HG03066 (cell line): ENCODE measurements around the gene YLPM1.
A peak's percentile ranks its signal among the peaks of the same experiment; 100 is the strongest.
"Not testable (repeated sequence)": the region's sequence is repeated elsewhere in the genome, so short reads cannot be mapped to it uniquely, and the experiment has no call there.

ENCODE experiments used
- ATAC-seq: cut with Tn5 transposase; IDR thresholded peaks from one replicate; pipeline ENCODE4 v1.9.1; 2021; ENCODE audit warnings: low read depth; ENCODE audit not compliant: unreplicated experiment

The YLPM1 gene

GRCh38 chr14:74762917-74763802 is at the start of gene YLPM1:
TSS of gene YLPM1 (plus strand) at chr14:74763316. CDS start at chr14:74763490, 174 bp downstream.
- ATAC-seq: peak; percentile 89

- no peak for ATAC-seq
Measured at GRCh38 chr14:74713395-74713735, 49.8 kb upstream of the YLPM1 start.

DNA sequence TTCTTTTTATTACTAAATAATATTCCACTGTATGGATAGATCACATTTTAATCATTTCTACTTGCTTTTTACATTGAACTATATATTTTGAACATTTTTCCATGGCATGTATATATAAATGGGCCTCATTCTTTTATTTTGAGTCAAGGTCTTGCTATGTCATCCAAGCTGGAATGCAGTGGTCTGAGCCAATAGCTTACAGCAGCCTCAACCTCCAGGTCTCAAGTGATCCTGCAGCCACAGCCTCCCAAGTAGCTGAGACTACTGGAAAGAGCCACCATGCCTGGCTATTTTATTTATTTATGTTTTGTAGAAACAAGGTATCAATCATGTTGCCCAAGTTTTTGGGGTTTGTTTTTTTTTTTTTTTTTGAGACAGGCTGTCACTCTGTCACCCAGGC is 42.6 kb upstream of the YLPM1 start:
- ATAC-seq: no peak

GRCh38 chr14:74723134-74723533 is 40.0 kb upstream of the YLPM1 start:
- no peak for ATAC-seq

- ATAC-seq: no peak
Measured at GRCh38 chr14:74732387-74732786, 30.7 kb upstream of the YLPM1 start.

DNA sequence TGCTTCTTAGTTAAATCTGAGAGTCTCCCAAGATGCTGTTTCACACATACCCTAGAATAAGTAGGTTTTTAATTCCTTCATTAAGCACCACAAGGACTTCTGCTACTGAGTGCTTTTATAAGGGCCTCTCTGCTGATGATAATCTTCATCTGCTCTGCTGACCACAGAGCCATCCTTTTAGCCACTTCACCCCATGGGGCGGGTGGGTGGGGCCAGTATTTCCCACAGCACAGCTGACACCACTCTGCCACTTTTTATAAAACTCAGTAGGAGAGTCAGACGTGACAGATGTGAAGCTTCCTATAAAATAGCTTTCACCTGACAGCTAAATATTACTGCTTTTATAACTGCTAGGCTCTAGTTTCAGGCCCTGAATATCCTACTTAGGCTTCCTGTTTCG is 29.9 kb upstream of the YLPM1 start:
- ATAC-seq: no peak

DNA sequence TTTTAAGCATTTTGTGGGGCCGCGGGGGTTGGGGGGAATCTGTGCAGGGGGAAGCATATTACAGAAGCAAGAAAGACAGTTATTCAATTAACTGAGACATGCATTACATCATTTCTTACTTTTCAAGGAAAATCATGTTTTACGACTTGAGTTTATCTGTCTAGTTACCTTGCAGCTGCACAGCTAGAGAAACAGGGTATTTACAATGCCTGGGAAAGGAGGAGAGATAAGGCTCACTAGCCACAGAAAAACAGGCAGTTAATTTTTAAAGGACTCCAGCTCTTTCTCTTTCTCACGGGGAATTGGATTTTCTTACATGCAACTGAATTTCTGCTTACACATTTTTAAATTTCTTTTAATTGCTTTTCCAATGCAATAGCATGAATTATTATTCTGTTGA is 28.0 kb upstream of the YLPM1 start:
- no peak for ATAC-seq

GRCh38 chr14:74737753-74738325 is 25.3 kb upstream of the YLPM1 start:
- ATAC-seq: no peak

- ATAC-seq: no peak
Measured at GRCh38 chr14:74739293-74740030, 23.7 kb upstream of the YLPM1 start.

GRCh38 chr14:74747237-74747636 is 15.9 kb upstream of the YLPM1 start:
- no peak for ATAC-seq

- ATAC-seq: no peak
Measured at GRCh38 chr14:74754157-74754556, 9.0 kb upstream of the YLPM1 start.

GRCh38 chr14:74754899-74755298 is 8.2 kb upstream of the YLPM1 start:
- no peak for ATAC-seq

- no peak for ATAC-seq
Measured at GRCh38 chr14:74756326-74756725, 6.8 kb upstream of the YLPM1 start.

DNA sequence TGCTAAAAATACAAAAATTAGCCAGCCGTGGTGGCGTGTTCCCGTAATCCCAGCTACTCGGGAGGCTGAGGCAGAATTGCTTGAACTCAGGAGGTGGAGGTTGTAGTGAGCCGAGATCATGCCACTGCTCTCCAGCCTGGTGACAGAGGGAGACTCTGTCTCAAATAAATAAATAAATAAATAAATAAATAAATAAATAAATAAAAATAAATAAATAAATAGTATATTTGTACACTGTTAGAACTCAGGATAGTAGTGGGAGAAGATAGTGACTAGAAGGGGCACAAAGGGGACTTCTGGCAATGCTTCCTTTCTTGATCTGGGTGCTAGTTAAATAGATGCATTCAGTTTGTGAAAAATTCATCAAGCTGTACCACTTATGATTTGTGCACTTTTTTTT is 4.6 kb upstream of the YLPM1 start:
- not testable (repeated sequence) for ATAC-seq

DNA sequence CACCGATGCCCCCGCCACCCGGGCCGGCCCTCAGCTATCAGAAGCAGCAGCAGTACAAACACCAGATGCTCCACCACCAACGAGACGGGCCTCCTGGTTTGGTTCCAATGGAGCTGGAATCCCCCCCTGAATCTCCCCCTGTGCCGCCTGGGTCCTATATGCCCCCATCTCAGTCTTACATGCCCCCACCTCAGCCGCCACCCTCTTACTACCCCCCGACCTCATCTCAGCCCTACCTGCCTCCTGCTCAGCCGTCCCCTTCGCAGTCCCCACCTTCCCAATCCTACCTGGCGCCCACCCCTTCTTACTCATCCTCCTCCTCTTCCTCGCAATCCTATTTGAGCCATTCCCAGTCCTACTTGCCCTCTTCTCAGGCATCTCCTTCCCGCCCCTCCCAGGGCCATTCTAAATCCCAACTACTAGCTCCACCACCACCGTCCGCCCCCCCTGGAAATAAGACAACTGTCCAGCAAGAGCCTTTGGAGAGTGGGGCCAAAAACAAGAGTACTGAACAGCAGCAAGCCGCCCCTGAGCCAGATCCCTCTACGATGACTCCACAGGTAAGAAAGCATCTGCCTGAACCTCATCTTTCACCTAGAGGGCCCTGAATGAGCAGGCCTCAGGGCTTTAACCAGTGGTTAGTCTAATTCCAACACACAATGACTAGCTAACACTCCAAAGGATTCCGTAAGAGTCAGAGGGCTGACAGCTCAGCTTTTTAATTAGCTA is 851 bp downstream of the YLPM1 start:
- no peak for ATAC-seq

- no peak for ATAC-seq
Measured at GRCh38 chr14:74765721-74766120, 2.6 kb downstream of the YLPM1 start.

DNA sequence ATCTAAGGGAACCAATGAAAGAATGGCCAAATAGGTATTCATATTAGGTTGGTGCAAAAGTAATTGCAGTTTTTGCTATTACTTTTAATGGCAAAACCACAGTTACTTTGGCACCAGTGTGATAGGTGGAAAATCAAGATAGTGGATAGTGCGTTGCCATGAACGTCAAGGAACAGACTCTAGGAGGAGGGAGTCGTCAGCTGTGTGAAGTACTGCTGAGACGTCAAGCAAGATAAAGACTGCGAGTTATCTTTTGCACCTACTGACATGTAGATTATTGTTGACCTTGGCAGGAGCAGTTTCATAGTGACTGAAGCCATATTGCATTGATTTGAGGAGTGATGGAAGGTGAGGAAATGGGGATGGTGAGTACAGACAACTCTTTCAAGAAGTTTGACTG is 8.3 kb downstream of the YLPM1 start:
- ATAC-seq: no peak

DNA sequence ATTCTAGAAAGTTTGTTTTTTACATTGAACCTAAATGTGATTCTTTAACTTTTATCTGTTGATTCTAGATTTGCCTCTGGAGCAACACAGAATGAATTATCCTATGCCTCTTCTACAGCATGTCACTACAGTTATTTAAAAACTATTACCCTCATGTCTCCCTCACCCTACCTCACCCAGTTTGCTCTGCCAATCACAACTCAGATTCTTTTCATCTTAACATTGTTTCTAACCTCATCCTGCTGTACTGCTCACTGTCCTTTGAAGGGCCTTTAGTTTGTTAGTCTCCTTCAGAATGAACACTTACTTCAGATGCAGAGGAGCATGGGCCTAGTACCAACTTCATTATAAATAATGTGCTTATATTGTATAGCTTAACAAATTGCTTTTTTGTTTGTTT is 21.5 kb downstream of the YLPM1 start:
- no peak for ATAC-seq

DNA sequence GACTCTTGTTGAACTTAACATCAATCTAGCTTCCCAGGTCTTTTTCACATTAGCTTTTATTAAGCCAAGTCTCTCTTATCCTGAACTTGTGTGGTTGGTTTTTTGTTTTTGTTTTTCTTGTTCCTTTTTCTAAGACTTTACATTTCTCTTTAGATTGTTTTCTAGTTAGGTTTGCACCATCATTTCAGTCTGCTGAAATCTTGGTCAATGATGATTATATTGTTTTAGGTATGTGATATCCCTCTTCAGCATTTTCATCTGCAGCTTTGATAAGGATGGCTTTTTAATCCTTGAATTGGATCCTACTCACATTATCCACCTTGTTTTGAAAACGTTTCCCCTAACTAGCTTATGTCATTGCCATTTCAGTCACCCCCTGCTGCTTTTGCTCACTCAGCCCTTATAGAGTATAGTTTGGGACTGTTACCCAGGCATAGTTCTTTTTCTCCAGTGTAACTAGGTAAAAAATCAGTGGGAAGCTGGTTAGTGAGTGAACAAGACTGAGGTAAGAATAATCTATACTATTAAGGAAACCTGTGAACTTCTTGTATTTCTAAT is 22.0 kb downstream of the YLPM1 start:
- ATAC-seq: no peak

GRCh38 chr14:74786796-74787315 is 23.7 kb downstream of the YLPM1 start:
- no peak for ATAC-seq
